Activated B cell treated with CpG ODN at 0.5 μM for 24 hours (primary cell): ENCODE data around the gene PHLDB3. TPM values are rescaled to one million over a fixed set of nuclear protein-coding genes. Genes with fewer than 3 reads are reported as not detected.
"Not testable (repeated sequence)": the region's sequence is repeated elsewhere in the genome, so short reads cannot be mapped to it uniquely, and the experiment has no call there.

Experiments
- ATAC-seq: fragments of 200-7000 bp; cut with Tn5 transposase; one replicate; pipeline ENCODE4 v1.10.0; 2021; ENCODE audit warnings: low read depth, mild to moderate bottlenecking, moderate library complexity
- CTCF ChIA-PET: fragments of 350-600 bp; sonication (Branson Sonifier 250); formaldehyde crosslinking; loops from one replicate; lab custom pipeline; 2021; ENCODE audit warnings: antibody characterized with exemption; lab: Charles Lee
- POLR2A ChIA-PET: fragments of 350-600 bp; sonication (Branson Sonifier 250); formaldehyde crosslinking; loops from one replicate; lab custom pipeline; 2021; ENCODE audit warnings: antibody characterized with exemption; lab: Charles Lee
- DNase-seq: peaks from one replicate; pipeline ENCODE4 v3.0.0; 2022
- H3K27ac Mint-ChIP-seq: one replicate; pipeline ENCODE4 v1.8.0; 2020; ENCODE audit warnings: mixed read lengths
- H3K27me3 Mint-ChIP-seq: one replicate; pipeline ENCODE4 v1.8.0; 2021; ENCODE audit warnings: mixed read lengths
- H3K36me3 Mint-ChIP-seq: one replicate; pipeline ENCODE4 v1.8.0; 2021; ENCODE audit warnings: low read depth, mixed read lengths
- H3K4me1 Mint-ChIP-seq: one replicate; pipeline ENCODE4 v1.8.0; 2021; ENCODE audit warnings: mixed read lengths
- H3K4me3 Mint-ChIP-seq: one replicate; pipeline ENCODE4 v1.8.0; 2020; ENCODE audit warnings: mild to moderate bottlenecking, mixed read lengths
- H3K9me3 Mint-ChIP-seq: one replicate; pipeline ENCODE4 v1.8.0; 2020; ENCODE audit warnings: mixed read lengths
- CTCF ChIP-seq: fragments of 200-600 bp; IDR thresholded peaks from one replicate; pipeline ENCODE4 v1.8.0; 2022; ENCODE audit warnings: antibody characterized with exemption, mild to moderate bottlenecking
- intact Hi-C: fragments of 100-400 bp; cut with micrococcal nuclease; formaldehyde crosslinking; loops from one replicate; pipeline ENCODE4 v1.15.1; 2024
- total RNA-seq: library from RNA; stranded (reverse); gene quantifications from 2 replicates; pipeline ENCODE4 v1.2.3, GENCODE V29; 2022

Gene PHLDB3
- total RNA-seq, 1 donor from 2014 or later: 32.2 TPM

GRCh38 chr19:43444531-43445287 is 59.8 kb downstream of the PHLDB3 start:
- CTCF ChIA-PET: interaction anchor here (1.1 to 1.7 kb wide), 2 partner anchors 12 to 75 kb away, joined by 5 to 24 read pairs; no protein-coding TSS in a partner anchor
- ATAC-seq (no peak), DNase-seq (no peak)
- Mint-ChIP-seq H3K4me3 (no peak overlapping the region), H3K27ac (no peak overlapping the region), H3K36me3 (no peaks in the 10 kb centered on the region), H3K9me3 (no peaks in the 10 kb centered on the region), H3K27me3 (no peaks in the 10 kb centered on the region), H3K4me1 (peaks cover 8% of the 10 kb centered on the region)
- no peak for TF ChIP-seq CTCF
- POLR2A ChIA-PET: no interaction called here
- intact Hi-C loops: loop anchor here (10.0 kb wide), 1 partner anchor 340 kb away; the partner anchor contains the start of gene KCNN4

- intact Hi-C loops: loop anchor here (10.0 kb wide), 1 partner anchor 341 kb away; the partner anchor contains the start of gene KCNN4
- DNase-seq, ATAC-seq, POLR2A ChIA-PET, H3K27ac Mint-ChIP-seq, H3K4me3 Mint-ChIP-seq, H3K36me3 Mint-ChIP-seq, H3K9me3 Mint-ChIP-seq, H3K27me3 Mint-ChIP-seq: not testable (repeated sequence)
- CTCF ChIA-PET: interaction anchor here (1.1 to 1.7 kb wide), 2 partner anchors 11 to 76 kb away, joined by 5 to 24 read pairs; no protein-coding TSS in a partner anchor
- peaks cover 14% of the 10 kb centered on the region for H3K4me1 Mint-ChIP-seq
Observed at GRCh38 chr19:43444091-43444490, 60.5 kb downstream of the PHLDB3 start.

GRCh38 chr19:43441716-43442115 is 62.8 kb downstream of the PHLDB3 start:
- H3K27me3 Mint-ChIP-seq: no peaks in the 10 kb centered on the region
- no peaks in the 10 kb centered on the region for H3K36me3 Mint-ChIP-seq
- DNase-seq: no peak
- ChIA-PET POLR2A (no interaction called here), CTCF (interaction anchor here (0.9 kb wide), 1 partner anchor 9 kb away, joined by 4 read pairs; no protein-coding TSS in a partner anchor)
- no peak for TF ChIP-seq CTCF
- intact Hi-C loops: loop anchor here (10.0 kb wide), 1 partner anchor 343 kb away; the partner anchor contains the start of gene KCNN4
- no peak overlapping the region for H3K27ac Mint-ChIP-seq
- no peak for ATAC-seq
- H3K4me3 Mint-ChIP-seq: no peak overlapping the region
- peaks cover 27% of the 10 kb centered on the region for H3K4me1 Mint-ChIP-seq
- H3K9me3 Mint-ChIP-seq: no peaks in the 10 kb centered on the region

GRCh38 chr19:43439709-43440063 is 64.9 kb downstream of the PHLDB3 start:
- Mint-ChIP-seq H3K4me1 (peaks cover 30% of the 10 kb centered on the region), H3K27me3 (no peaks in the 10 kb centered on the region), H3K27ac (no peak overlapping the region), H3K9me3 (no peaks in the 10 kb centered on the region), H3K4me3 (no peak overlapping the region), H3K36me3 (no peaks in the 10 kb centered on the region)
- ChIA-PET CTCF (interaction anchor here (0.9 to 2.1 kb wide), 6 partner anchors 8 to 116 kb away, joined by 3 to 26 read pairs (median 6); no protein-coding TSS in a partner anchor), POLR2A (interaction anchor here (0.6 to 1.2 kb wide), 5 partner anchors 24 to 177 kb away, joined by 3 to 6 read pairs (median 4); partner anchors contain the start of genes PHLDB3 and ZNF575)
- TF ChIP-seq CTCF: no peak
- no peak for ATAC-seq
- intact Hi-C loops: loop anchor here (10.0 kb wide), 1 partner anchor 345 kb away; the partner anchor contains the start of gene KCNN4
- no peak for DNase-seq

- Mint-ChIP-seq H3K4me3 (no peak overlapping the region), H3K4me1 (peaks cover 30% of the 10 kb centered on the region), H3K36me3 (no peaks in the 10 kb centered on the region), H3K27me3 (no peaks in the 10 kb centered on the region), H3K9me3 (no peaks in the 10 kb centered on the region), H3K27ac (peak overlapping the region; percentile 46)
- intact Hi-C loops: no loop called here
- DNase-seq (no peak), ATAC-seq (peak; percentile 67)
- CTCF ChIA-PET: interaction anchor here (0.9 to 2.1 kb wide), 6 partner anchors 8 to 116 kb away, joined by 3 to 26 read pairs (median 6); no protein-coding TSS in a partner anchor
- no peak for TF ChIP-seq CTCF
- POLR2A ChIA-PET: interaction anchor here (0.6 to 1.2 kb wide), 8 partner anchors 25 to 363 kb away, joined by 3 to 9 read pairs (median 4); partner anchors contain the start of genes LYPD5, PHLDB3 and ZNF575
Observed at GRCh38 chr19:43439032-43439708, 65.4 kb downstream of the PHLDB3 start.
